HCT116 (cell line): ENCODE results near the gene PADI3. TPM values are rescaled to one million over a fixed set of nuclear protein-coding genes. Genes with fewer than 3 reads are reported as not detected.

Experiments used
- ATAC-seq: fragments of 200-7000 bp; cut with Tn5 transposase; 2 replicates; pipeline ENCODE4 v1.9.1; 2020; ENCODE audit warnings: mild to moderate bottlenecking, moderate library complexity
- BruUV-seq: library from RNA; stranded (reverse); fragments of 400-500 nt; replicated peaks from 2 replicates; lab custom pipeline; 2021; lab: Mats Ljungman, UMichigan
- CTCF ChIA-PET: fragments of 300-600 bp; sonication (Branson Sonifier 250); formaldehyde crosslinking; loops from one replicate; lab custom pipeline; 2021; ENCODE audit warnings: antibody characterized with exemption; lab: Charles Lee
- POLR2A ChIA-PET: fragments of 300-600, 350-600 bp; sonication (Branson Sonifier 250); formaldehyde crosslinking; loops from one replicate; lab custom pipeline; 2021; ENCODE audit warnings: antibody characterized with exemption; lab: Charles Lee
- RAD21 ChIA-PET, 2 experiments: fragments of 300-600 bp; sonication (Branson Sonifier 250); formaldehyde crosslinking; loops; one replicate each; lab custom pipeline; 2023; ENCODE audit warnings: low total read pairs in 2 of 2; ENCODE audit not compliant: uncharacterized antibody in 2 of 2, unreplicated experiment in 2 of 2, low non-redundant PET in 1 of 2; lab: Charles Lee
- DNase-seq: peaks from one replicate; pipeline ENCODE4 v3.0.0-alpha.2; 2010; ENCODE audit warnings: low read depth, low spot score
- H2AFZ ChIP-seq: fragments of 200-600 bp; shearing (Covaris generic), sonication (generic); 2 replicates; pipeline ENCODE4 v1.6.1; 2017; ENCODE audit warnings: low read depth, mixed run types, mixed read lengths, antibody characterized with exemption, low read length; ENCODE audit not compliant: poor library complexity, severe bottlenecking
- H3K27ac ChIP-seq: 2 replicates; pipeline ENCODE4 v1.5.1; 2012; ENCODE audit warnings: low read depth, low read length
- H3K27me3 ChIP-seq: fragments of 200-600 bp; sonication (generic); 2 replicates; pipeline ENCODE4 v1.6.1; 2016; ENCODE audit warnings: mixed run types, low read length, mixed read lengths; ENCODE audit not compliant: insufficient read depth
- H3K36me3 ChIP-seq, 2 experiments: fragments of 200-500 bp in 1 of 2; fragments of 200-600 bp in 1 of 2; sonication (Bioruptor generic) in 1 of 2; sonication (generic) in 1 of 2; 2 replicates each; pipeline versions ENCODE4 v1.5.1 to v1.6.1; 2014 to 2016; ENCODE audit warnings: low read length in 2 of 2, inconsistent platforms in 1 of 2, mixed read lengths in 1 of 2, mixed run types in 1 of 2; ENCODE audit not compliant: insufficient read depth in 2 of 2, control insufficient read depth in 1 of 2
- H3K4me1 ChIP-seq, 2 experiments: fragments of 200-600 bp in 1 of 2; sonication (generic) in 1 of 2; 2 replicates each; pipeline versions ENCODE4 v1.5.1 to v1.6.1; 2012 to 2017; ENCODE audit warnings: low read length in 2 of 2, inconsistent platforms in 1 of 2, mild to moderate bottlenecking in 1 of 2, mixed read lengths in 1 of 2, mixed run types in 1 of 2, moderate library complexity in 1 of 2; ENCODE audit not compliant: insufficient read depth in 2 of 2, control insufficient read depth in 1 of 2
- H3K4me2 ChIP-seq: fragments of 200-600 bp; sonication (generic); 2 replicates; pipeline ENCODE4 v1.6.1; 2017; ENCODE audit warnings: mixed run types, low read length, mixed read lengths
- H3K4me3 ChIP-seq, 2 experiments: fragments of 200-600 bp in 1 of 2; sonication (generic) in 1 of 2; replicated peaks in 1 of 2; 2 replicates each; pipeline ENCODE4 v1.5.1; 2011 to 2016; ENCODE audit warnings: low read length in 2 of 2, control low read depth in 1 of 2, low read depth in 1 of 2, mild to moderate bottlenecking in 1 of 2, mixed read lengths in 1 of 2, mixed run types in 1 of 2
- H3K79me2 ChIP-seq: fragments of 200-600 bp; sonication (generic); 2 replicates; pipeline ENCODE4 v1.6.1; 2017; ENCODE audit warnings: mild to moderate bottlenecking, mixed run types, low read length, moderate library complexity, mixed read lengths; ENCODE audit not compliant: insufficient read depth
- H3K9ac ChIP-seq: fragments of 200-600 bp; sonication (generic); 2 replicates; pipeline ENCODE4 v1.6.1; 2016; ENCODE audit warnings: low read length, mixed read lengths
- H3K9me2 ChIP-seq: fragments of 200-600 bp; sonication (generic), shearing (Covaris generic); 2 replicates; pipeline ENCODE4 v1.6.1; 2017; ENCODE audit warnings: mixed run types, mild to moderate bottlenecking, moderate library complexity; ENCODE audit not compliant: insufficient read depth
- H3K9me3 ChIP-seq, 2 experiments: fragments of 200-500 bp in 1 of 2; fragments of 200-600 bp in 1 of 2; sonication (Bioruptor generic) in 1 of 2; sonication (generic) in 1 of 2; 2 replicates each; pipeline ENCODE4 v1.6.1; 2014 to 2017; ENCODE audit warnings: low read length in 2 of 2, mixed read lengths in 2 of 2, inconsistent platforms in 1 of 2, low read depth in 1 of 2, mild to moderate bottlenecking in 1 of 2, mixed run types in 1 of 2, moderate library complexity in 1 of 2; ENCODE audit not compliant: control insufficient read depth in 1 of 2, insufficient read depth in 1 of 2
- H4K20me1 ChIP-seq: fragments of 200-600 bp; sonication (generic), shearing (Covaris generic); 2 replicates; pipeline ENCODE4 v1.6.1; 2017; ENCODE audit warnings: mixed run types, mild to moderate bottlenecking, moderate library complexity; ENCODE audit not compliant: insufficient read depth
- CBX3 ChIP-seq: IDR thresholded peaks from 2 replicates; pipeline ENCODE4 v1.6.1; 2012; ENCODE audit warnings: low read depth
- FOSL1 ChIP-seq: IDR thresholded peaks from 2 replicates; pipeline ENCODE4 v1.6.1; 2012; ENCODE audit warnings: low read depth
- JUND ChIP-seq: IDR thresholded peaks from 2 replicates; pipeline ENCODE4 v1.6.1; 2012
- REST ChIP-seq: IDR thresholded peaks from 2 replicates; pipeline ENCODE4 v1.6.1; 2012; ENCODE audit warnings: low read depth
- SIN3A ChIP-seq: IDR thresholded peaks from 2 replicates; pipeline ENCODE4 v1.6.1; 2012; ENCODE audit warnings: low read depth
- SRF ChIP-seq: IDR thresholded peaks from 2 replicates; pipeline ENCODE4 v1.6.1; 2012; ENCODE audit warnings: low read depth
- ZFX ChIP-seq: fragments of 450-650 bp; IDR thresholded peaks from 2 replicates; pipeline ENCODE4 v1.6.1; 2017
- intact Hi-C: fragments of 100-400 bp; cut with micrococcal nuclease; formaldehyde crosslinking; loops from 2 replicates; pipeline ENCODE4 v1.10.0; 2022
- total RNA-seq: library from RNA; stranded (reverse); gene quantifications from one replicate; pipeline ENCODE4 v1.2.1, GENCODE V29; 2021; ENCODE audit not compliant: unreplicated experiment
- TF ChIP-seq, protein P1 (sequence below), 3 experiments: fragments of 200-600 bp in 1 of 3; sonication (generic) in 1 of 3; IDR thresholded peaks in 2 of 3; conservative IDR thresholded peaks in 1 of 3; 2 replicates each; pipeline ENCODE4 v1.5.1; 2012 to 2017; ENCODE audit warnings: low read depth in 2 of 3, low read length in 2 of 3, antibody characterized with exemption in 1 of 3, borderline replicate concordance in 1 of 3, control low read depth in 1 of 3, mild to moderate bottlenecking in 1 of 3, mixed read lengths in 1 of 3, mixed run types in 1 of 3, moderate library complexity in 1 of 3; ENCODE audit not compliant: insufficient read depth in 1 of 3
- TF ChIP-seq, protein P2 (sequence below): IDR thresholded peaks from 2 replicates; pipeline ENCODE4 v1.6.1; 2012

Gene PADI3
- total RNA-seq, 1 experiment from 2014 or later, result 0.93 TPM

DNA sequence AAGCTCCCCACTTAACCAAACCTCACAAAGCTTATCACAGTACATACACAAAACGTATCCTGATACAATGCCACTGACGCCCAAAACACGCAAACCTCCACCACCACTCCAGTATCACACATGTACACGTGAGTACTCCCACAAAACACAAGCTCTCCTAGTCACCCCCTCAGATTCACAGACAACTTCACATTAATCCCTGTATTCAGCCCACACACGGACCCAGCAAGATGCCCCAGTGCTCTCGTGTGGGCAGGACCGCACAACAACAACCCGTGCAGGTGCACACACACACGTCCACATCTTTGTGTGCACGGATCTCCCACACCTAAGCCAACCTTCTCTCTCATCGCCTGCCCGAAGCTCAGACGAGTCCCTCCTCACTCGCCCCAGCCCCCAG is 26.3 kb upstream of the PADI3 start:
- RAD21 ChIA-PET, result no interaction called here
- CTCF ChIA-PET, result no interaction called here
- no peak overlapping the region for H3K4me3 ChIP-seq
- H3K4me1 ChIP-seq, result peaks cover 9 to 17% of the 10 kb centered on the region in 2 experiments
- POLR2A ChIA-PET, result no interaction called here
- no peaks in the 10 kb centered on the region for H3K36me3 ChIP-seq
- H3K27me3 ChIP-seq, result peaks cover 58% of the 10 kb centered on the region; the same call in 1 of the 2 replicates
- H3K9me3 ChIP-seq, result no peaks in the 10 kb centered on the region
- H3K9ac ChIP-seq, result no peak overlapping the region
- H3K79me2 ChIP-seq, result no peaks in the 10 kb centered on the region
- no peak overlapping the region for H3K4me2 ChIP-seq
- no peak overlapping the region for H3K27ac ChIP-seq
- DNase-seq, result no peak
- no peaks in the 10 kb centered on the region for H4K20me1 ChIP-seq
- intact Hi-C loops, result no loop called here
- no TSS peak for BruUV-seq
- H2AFZ ChIP-seq, result no peak overlapping the region
- TF ChIP-seq, protein P1, sequence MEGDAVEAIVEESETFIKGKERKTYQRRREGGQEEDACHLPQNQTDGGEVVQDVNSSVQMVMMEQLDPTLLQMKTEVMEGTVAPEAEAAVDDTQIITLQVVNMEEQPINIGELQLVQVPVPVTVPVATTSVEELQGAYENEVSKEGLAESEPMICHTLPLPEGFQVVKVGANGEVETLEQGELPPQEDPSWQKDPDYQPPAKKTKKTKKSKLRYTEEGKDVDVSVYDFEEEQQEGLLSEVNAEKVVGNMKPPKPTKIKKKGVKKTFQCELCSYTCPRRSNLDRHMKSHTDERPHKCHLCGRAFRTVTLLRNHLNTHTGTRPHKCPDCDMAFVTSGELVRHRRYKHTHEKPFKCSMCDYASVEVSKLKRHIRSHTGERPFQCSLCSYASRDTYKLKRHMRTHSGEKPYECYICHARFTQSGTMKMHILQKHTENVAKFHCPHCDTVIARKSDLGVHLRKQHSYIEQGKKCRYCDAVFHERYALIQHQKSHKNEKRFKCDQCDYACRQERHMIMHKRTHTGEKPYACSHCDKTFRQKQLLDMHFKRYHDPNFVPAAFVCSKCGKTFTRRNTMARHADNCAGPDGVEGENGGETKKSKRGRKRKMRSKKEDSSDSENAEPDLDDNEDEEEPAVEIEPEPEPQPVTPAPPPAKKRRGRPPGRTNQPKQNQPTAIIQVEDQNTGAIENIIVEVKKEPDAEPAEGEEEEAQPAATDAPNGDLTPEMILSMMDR (IDR thresholded peaks at IDR 0.05 in 2 of 3, conservative IDR thresholded peaks at IDR 0.05 in 1 of 3; ENCODE audit: borderline replicate concordance in 1 of 3, insufficient read depth in 1 of 3, low read depth in 2 of 3, low read length in 2 of 3), result no peak
- no peak for TF ChIP-seq FOSL1
- TF ChIP-seq ZFX, result no peak
- TF ChIP-seq JUND, result no peak
- TF ChIP-seq, protein P2, sequence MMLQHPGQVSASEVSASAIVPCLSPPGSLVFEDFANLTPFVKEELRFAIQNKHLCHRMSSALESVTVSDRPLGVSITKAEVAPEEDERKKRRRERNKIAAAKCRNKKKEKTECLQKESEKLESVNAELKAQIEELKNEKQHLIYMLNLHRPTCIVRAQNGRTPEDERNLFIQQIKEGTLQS, result no peak
- no peak for TF ChIP-seq SIN3A
- no peak for TF ChIP-seq SRF
- TF ChIP-seq CBX3, result no peak
- TF ChIP-seq REST, result no peak
- H3K9me2 ChIP-seq, result no peaks in the 10 kb centered on the region
- no peak for ATAC-seq
